Tibial nerve (tissue), 3 donors: Measurements from ENCODE around the gene LCP1.

ENCODE experiments used
- POLR2A ChIP-seq, 2 donors: fragments of 450-650 bp; IDR thresholded peaks; one replicate each; pipeline ENCODE4 v1.6.1; 2017; ENCODE audit warnings: antibody characterized with exemption in 2 of 2, mild to moderate bottlenecking in 2 of 2, moderate library complexity in 2 of 2
- TF ChIP-seq, protein P1 (sequence below), 5 experiments: fragments of 200-600 bp in 3 of 5; fragments of 450-650 bp in 2 of 5; sonication (generic) in 3 of 5; IDR thresholded peaks; one replicate each; pipeline ENCODE4 v1.5.1; 2016 to 2019; ENCODE audit warnings: antibody characterized with exemption in 5 of 5, mild to moderate bottlenecking in 3 of 5, moderate library complexity in 2 of 5

- TF ChIP-seq, protein P1, sequence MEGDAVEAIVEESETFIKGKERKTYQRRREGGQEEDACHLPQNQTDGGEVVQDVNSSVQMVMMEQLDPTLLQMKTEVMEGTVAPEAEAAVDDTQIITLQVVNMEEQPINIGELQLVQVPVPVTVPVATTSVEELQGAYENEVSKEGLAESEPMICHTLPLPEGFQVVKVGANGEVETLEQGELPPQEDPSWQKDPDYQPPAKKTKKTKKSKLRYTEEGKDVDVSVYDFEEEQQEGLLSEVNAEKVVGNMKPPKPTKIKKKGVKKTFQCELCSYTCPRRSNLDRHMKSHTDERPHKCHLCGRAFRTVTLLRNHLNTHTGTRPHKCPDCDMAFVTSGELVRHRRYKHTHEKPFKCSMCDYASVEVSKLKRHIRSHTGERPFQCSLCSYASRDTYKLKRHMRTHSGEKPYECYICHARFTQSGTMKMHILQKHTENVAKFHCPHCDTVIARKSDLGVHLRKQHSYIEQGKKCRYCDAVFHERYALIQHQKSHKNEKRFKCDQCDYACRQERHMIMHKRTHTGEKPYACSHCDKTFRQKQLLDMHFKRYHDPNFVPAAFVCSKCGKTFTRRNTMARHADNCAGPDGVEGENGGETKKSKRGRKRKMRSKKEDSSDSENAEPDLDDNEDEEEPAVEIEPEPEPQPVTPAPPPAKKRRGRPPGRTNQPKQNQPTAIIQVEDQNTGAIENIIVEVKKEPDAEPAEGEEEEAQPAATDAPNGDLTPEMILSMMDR (IDR thresholded peaks at IDR 0.05): no peak
- no peak for TF ChIP-seq POLR2A (IDR thresholded peaks at IDR 0.05)
Observed at GRCh38 chr13:46181377-46181839, 569 bp downstream of the LCP1 start.
